Measurements from ENCODE around the gene FGD4.

- TF ChIP-seq POLR2AphosphoS5 (IDR thresholded peaks at IDR 0.05; ENCODE audit: borderline replicate concordance, low read depth, low read length) (no peak), EZH2 (IDR thresholded peaks at IDR 0.05) (no peak), FOXP2 (optimal IDR thresholded peaks at IDR 0.05; ENCODE audit: control extremely low read depth, extremely low read length, insufficient read depth) (no peak)
Observed at GRCh38 chr12:32367381-32367780, 32.0 kb upstream of the FGD4 start.
